Testis (tissue), 2 donors: ENCODE measurements around the gene RAB13.
"Not testable (repeated sequence)": the region's sequence is repeated elsewhere in the genome, so short reads cannot be mapped to it uniquely, and the experiment has no call there.

ENCODE experiments used
- CTCF ChIP-seq, 3 experiments: fragments of 450-650 bp in 2 of 3; fragments of 200-600 bp in 1 of 3; sonication (generic) in 1 of 3; IDR thresholded peaks; one replicate each; pipeline ENCODE4 v1.5.1; 2016 to 2019; ENCODE audit warnings: antibody characterized with exemption in 3 of 3, mild to moderate bottlenecking in 2 of 3, moderate library complexity in 1 of 3
- POLR2A ChIP-seq: fragments of 450-650 bp; IDR thresholded peaks from one replicate; pipeline ENCODE4 v1.6.1; 2017; ENCODE audit warnings: antibody characterized with exemption, mild to moderate bottlenecking, moderate library complexity

GRCh38 chr1:153979091-153979490 lies 7.0 kb downstream of the RAB13 start:
- not testable (repeated sequence) for TF ChIP-seq CTCF (IDR thresholded peaks at IDR 0.05); POLR2A
